Gastrocnemius medialis (tissue), 4 donors: ENCODE measurements around the gene IMPG2.

Experiments
- CTCF ChIP-seq, 5 experiments: fragments of 450-650 bp in 3 of 5; fragments of 200-600 bp in 2 of 5; sonication (generic) in 2 of 5; IDR thresholded peaks in 4 of 5; conservative IDR thresholded peaks in 1 of 5; 1 replicate in 4 of 5; 2 replicates in 1 of 5; pipeline ENCODE4 v1.5.1; 2016 to 2019; ENCODE audit warnings: antibody characterized with exemption in 5 of 5, mild to moderate bottlenecking in 3 of 5, moderate library complexity in 3 of 5
- POLR2A ChIP-seq, 2 donors: fragments of 450-650 bp; IDR thresholded peaks; one replicate each; pipeline ENCODE4 v1.6.1; 2017; ENCODE audit warnings: antibody characterized with exemption in 2 of 2, mild to moderate bottlenecking in 2 of 2, moderate library complexity in 2 of 2

GRCh38 chr3:101266071-101266470, 54.3 kb downstream of the IMPG2 start:
- TF ChIP-seq CTCF (IDR thresholded peaks at IDR 0.05 in 4 of 5, conservative IDR thresholded peaks at IDR 0.05 in 1 of 5) (no peak), POLR2A (IDR thresholded peaks at IDR 0.05) (no peak)
